Body of pancreas (tissue), 4 donors: ENCODE measurements around the gene A3GALT2. TPM values are rescaled to one million over a fixed set of nuclear protein-coding genes. Genes with fewer than 3 reads are reported as not detected.

ENCODE experiments used
- ATAC-seq: fragments of 150-250 bp; one replicate; pipeline ENCODE4 v1.9.1; 2016
- DNase-seq, 4 donors: peaks; one replicate each; pipeline ENCODE4 v3.0.0-alpha.2; 2019
- H3K27ac ChIP-seq, 4 donors: fragments of 200-600 bp; sonication (generic); 1 replicate in 3 of 4; 2 replicates in 1 of 4; pipeline versions ENCODE4 v1.5.1 to v1.6.1; 2016 to 2019; ENCODE audit warnings: mild to moderate bottlenecking in 1 of 4, mixed read lengths in 1 of 4, moderate library complexity in 1 of 4
- H3K27me3 ChIP-seq, 2 donors: fragments of 200-600 bp; sonication (generic); one replicate each; pipeline ENCODE4 v1.6.0; 2016; ENCODE audit warnings: mild to moderate bottlenecking in 1 of 2
- H3K36me3 ChIP-seq, 2 donors: fragments of 200-600 bp; sonication (generic); replicated peaks in 1 of 2; 2 replicates each; pipeline ENCODE4 v1.5.1; 2016; ENCODE audit warnings: low read depth in 2 of 2; ENCODE audit not compliant: insufficient read depth in 1 of 2
- H3K4me1 ChIP-seq: fragments of 200-600 bp; sonication (generic); one replicate; pipeline ENCODE4 v1.6.0; 2016
- H3K4me3 ChIP-seq, 2 donors: fragments of 200-600 bp; sonication (generic); 1 replicate in 1 of 2; 2 replicates in 1 of 2; pipeline ENCODE4 v1.5.1; 2016 to 2019
- H3K9me3 ChIP-seq, 3 donors: fragments of 200-600 bp; sonication (generic); 1 replicate in 2 of 3; 2 replicates in 1 of 3; pipeline ENCODE4 v1.5.1; 2016
- CTCF ChIP-seq, 7 experiments: fragments of 450-650 bp in 4 of 7; fragments of 200-600 bp in 3 of 7; sonication (generic) in 3 of 7; IDR thresholded peaks; one replicate each; pipeline ENCODE4 v1.5.1; 2016 to 2019; ENCODE audit warnings: antibody characterized with exemption in 7 of 7
- POLR2A ChIP-seq, 3 donors: fragments of 450-650 bp; IDR thresholded peaks; one replicate each; pipeline ENCODE4 v1.6.1; 2016; ENCODE audit warnings: antibody characterized with exemption in 3 of 3, mild to moderate bottlenecking in 2 of 3
- WGBS, 2 donors: methylation state at CpG; one replicate each; pipeline ENCODE4 v1.1.5; 2017; 5-methylcytosine and 5-hydroxymethylcytosine counted together
- intact Hi-C: fragments of 100-400 bp; cut with DNase I; formaldehyde crosslinking; loops from one replicate; pipeline ENCODE4 v1.15.1; 2023
- total RNA-seq, 2 donors: library from RNA; depleted of rRNA; stranded (reverse); fragments of >200 nt; gene quantifications; one replicate each; pipeline ENCODE4 v1.1.0, GENCODE V29; 2016

A3GALT2 gene
- total RNA-seq, 2 donors from 2014 or later, result not detected

- Histone ChIP-seq H3K36me3 (peaks cover 0 to 1% of the 10 kb centered on the region in 2 donors), H3K9me3 (no peaks in the 10 kb centered on the region), H3K4me1 (peaks cover 21% of the 10 kb centered on the region), H3K27ac (no peak overlapping the region), H3K4me3 (no peak overlapping the region), H3K27me3 (no peaks in the 10 kb centered on the region)
- ATAC-seq (no peak), DNase-seq (no peak)
- intact Hi-C loops, result no loop called here
- 82 to 89% methylated on average over 10 of the region's 10 CpGs for WGBS, 2 donors
- TF ChIP-seq POLR2A (IDR thresholded peaks at IDR 0.05) (no peak), CTCF (IDR thresholded peaks at IDR 0.05) (no peak)
These were observed 54.9 kb downstream of the A3GALT2 start for GRCh38 chr1:33265780-33266605.

- intact Hi-C loops, result no loop called here
These were observed 56.9 kb downstream of the A3GALT2 start for GRCh38 chr1:33263890-33264504.

GRCh38 chr1:33261344-33261743, 59.6 kb downstream of the A3GALT2 start:
- DNase-seq (no peak), ATAC-seq (no peak)
- 54 to 57% methylated on average over 6 to 7 of the region's 7 CpGs for WGBS, 2 donors
- intact Hi-C loops, result no loop called here
- H3K27ac ChIP-seq, result no peak overlapping the region
- H3K36me3 ChIP-seq, result no peaks in the 10 kb centered on the region
- H3K9me3 ChIP-seq, result no peaks in the 10 kb centered on the region
- H3K4me3 ChIP-seq, result no peak overlapping the region
- TF ChIP-seq CTCF (IDR thresholded peaks at IDR 0.05) (no peak), POLR2A (IDR thresholded peaks at IDR 0.05) (no peak)
- no peaks in the 10 kb centered on the region for H3K27me3 ChIP-seq
- peaks cover 51% of the 10 kb centered on the region for H3K4me1 ChIP-seq

More at GRCh38 chr1:33263890-33264504, 56.9 kb downstream of the A3GALT2 start:
- Histone ChIP-seq H3K36me3 (no peaks in the 10 kb centered on the region), H3K4me3 (no peak overlapping the region), H3K27me3 (no peaks in the 10 kb centered on the region), H3K27ac (no peak overlapping the region), H3K4me1 (peaks cover 33% of the 10 kb centered on the region), H3K9me3 (no peaks in the 10 kb centered on the region)
- DNase-seq (no peak), ATAC-seq (no peak)
- TF ChIP-seq POLR2A (IDR thresholded peaks at IDR 0.05) (no peak), CTCF (IDR thresholded peaks at IDR 0.05) (no peak)
- 82 to 100% methylated on average over 2 to 5 of the region's 5 CpGs for WGBS, 2 donors

- Histone ChIP-seq H3K4me1 (peaks cover 51% of the 10 kb centered on the region), H3K27me3 (no peaks in the 10 kb centered on the region), H3K9me3 (no peaks in the 10 kb centered on the region), H3K27ac (no peak overlapping the region), H3K4me3 (no peak overlapping the region), H3K36me3 (no peaks in the 10 kb centered on the region)
- intact Hi-C loops, result no loop called here
- ATAC-seq (no peak), DNase-seq (no peak)
- 67 to 72% methylated on average over 5 of the region's 5 CpGs for WGBS, 2 donors
- no peak for TF ChIP-seq POLR2A (IDR thresholded peaks at IDR 0.05)
- TF ChIP-seq CTCF (IDR thresholded peaks at IDR 0.05), result no peak
These were observed 60.5 kb downstream of the A3GALT2 start for GRCh38 chr1:33260439-33260838.
